Measurements from ENCODE around the gene KAT5. TPM values are rescaled to one million over a fixed set of nuclear protein-coding genes. Genes with fewer than 3 reads are reported as not detected.
"Not testable (repeated sequence)": the region's sequence is repeated elsewhere in the genome, so short reads cannot be mapped to it uniquely, and the experiment has no call there.

The KAT5 gene
- total RNA-seq, 1 experiment from 2014 or later: 56.6 TPM

GRCh38 chr11:65683480-65683879, 28.6 kb upstream of the KAT5 start:
- ATAC-seq; H3K27me3 Mint-ChIP-seq (ENCODE audit: low read depth); H3K36me3 Mint-ChIP-seq; H3K4me3 Mint-ChIP-seq; POLR2A ChIA-PET; H3K27ac Mint-ChIP-seq; CTCF ChIA-PET; H3K4me1 Mint-ChIP-seq; DNase-seq (ENCODE audit: low spot score); H3K9me3 Mint-ChIP-seq: not testable (repeated sequence)

GRCh38 chr11:65685981-65686380, 26.1 kb upstream of the KAT5 start:
- TF ChIP-seq NFATC4 (CRISPR knock-in tag; IDR thresholded peaks at IDR 0.05) (no peak), FOXP1 (CRISPR knock-in tag; IDR thresholded peaks at IDR 0.05; ENCODE audit: borderline replicate concordance) (no peak), ZNF121 (CRISPR knock-in tag; IDR thresholded peaks at IDR 0.05) (no peak), MLX (CRISPR knock-in tag; IDR thresholded peaks at IDR 0.05) (no peak), PRRX2 (CRISPR knock-in tag; IDR thresholded peaks at IDR 0.05) (no peak)
- TF ChIP-seq, protein P1, sequence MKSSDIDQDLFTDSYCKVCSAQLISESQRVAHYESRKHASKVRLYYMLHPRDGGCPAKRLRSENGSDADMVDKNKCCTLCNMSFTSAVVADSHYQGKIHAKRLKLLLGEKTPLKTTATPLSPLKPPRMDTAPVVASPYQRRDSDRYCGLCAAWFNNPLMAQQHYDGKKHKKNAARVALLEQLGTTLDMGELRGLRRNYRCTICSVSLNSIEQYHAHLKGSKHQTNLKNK (CRISPR knock-in tag; IDR thresholded peaks at IDR 0.05): no peak
- TF ChIP-seq, protein P2, sequence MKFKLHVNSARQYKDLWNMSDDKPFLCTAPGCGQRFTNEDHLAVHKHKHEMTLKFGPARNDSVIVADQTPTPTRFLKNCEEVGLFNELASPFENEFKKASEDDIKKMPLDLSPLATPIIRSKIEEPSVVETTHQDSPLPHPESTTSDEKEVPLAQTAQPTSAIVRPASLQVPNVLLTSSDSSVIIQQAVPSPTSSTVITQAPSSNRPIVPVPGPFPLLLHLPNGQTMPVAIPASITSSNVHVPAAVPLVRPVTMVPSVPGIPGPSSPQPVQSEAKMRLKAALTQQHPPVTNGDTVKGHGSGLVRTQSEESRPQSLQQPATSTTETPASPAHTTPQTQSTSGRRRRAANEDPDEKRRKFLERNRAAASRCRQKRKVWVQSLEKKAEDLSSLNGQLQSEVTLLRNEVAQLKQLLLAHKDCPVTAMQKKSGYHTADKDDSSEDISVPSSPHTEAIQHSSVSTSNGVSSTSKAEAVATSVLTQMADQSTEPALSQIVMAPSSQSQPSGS (CRISPR knock-in tag; IDR thresholded peaks at IDR 0.05; ENCODE audit: borderline replicate concordance, low read depth): no peak
- TF ChIP-seq, protein P3, sequence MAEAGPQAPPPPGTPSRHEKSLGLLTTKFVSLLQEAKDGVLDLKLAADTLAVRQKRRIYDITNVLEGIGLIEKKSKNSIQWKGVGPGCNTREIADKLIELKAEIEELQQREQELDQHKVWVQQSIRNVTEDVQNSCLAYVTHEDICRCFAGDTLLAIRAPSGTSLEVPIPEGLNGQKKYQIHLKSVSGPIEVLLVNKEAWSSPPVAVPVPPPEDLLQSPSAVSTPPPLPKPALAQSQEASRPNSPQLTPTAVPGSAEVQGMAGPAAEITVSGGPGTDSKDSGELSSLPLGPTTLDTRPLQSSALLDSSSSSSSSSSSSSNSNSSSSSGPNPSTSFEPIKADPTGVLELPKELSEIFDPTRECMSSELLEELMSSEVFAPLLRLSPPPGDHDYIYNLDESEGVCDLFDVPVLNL (CRISPR knock-in tag; IDR thresholded peaks at IDR 0.05; ENCODE audit: borderline replicate concordance, low read depth): no peak
- TF ChIP-seq, protein P4, sequence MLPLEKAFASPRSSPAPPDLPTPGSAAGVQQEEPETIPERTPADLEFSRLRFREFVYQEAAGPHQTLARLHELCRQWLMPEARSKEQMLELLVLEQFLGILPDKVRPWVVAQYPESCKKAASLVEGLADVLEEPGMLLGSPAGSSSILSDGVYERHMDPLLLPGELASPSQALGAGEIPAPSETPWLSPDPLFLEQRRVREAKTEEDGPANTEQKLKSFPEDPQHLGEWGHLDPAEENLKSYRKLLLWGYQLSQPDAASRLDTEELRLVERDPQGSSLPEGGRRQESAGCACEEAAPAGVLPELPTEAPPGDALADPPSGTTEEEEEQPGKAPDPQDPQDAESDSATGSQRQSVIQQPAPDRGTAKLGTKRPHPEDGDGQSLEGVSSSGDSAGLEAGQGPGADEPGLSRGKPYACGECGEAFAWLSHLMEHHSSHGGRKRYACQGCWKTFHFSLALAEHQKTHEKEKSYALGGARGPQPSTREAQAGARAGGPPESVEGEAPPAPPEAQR (CRISPR knock-in tag; IDR thresholded peaks at IDR 0.05): no peak
- Mint-ChIP-seq H3K9me3 (no peaks in the 10 kb centered on the region), H3K4me1 (peaks cover 3% of the 10 kb centered on the region; the same call in 1 of the 2 replicates), H3K27me3 (ENCODE audit: low read depth) (peaks cover 5% of the 10 kb centered on the region; the same call in 1 of the 2 replicates), H3K27ac (no peak overlapping the region), H3K4me3 (no peak overlapping the region), H3K36me3 (no peaks in the 10 kb centered on the region)
- POLR2A ChIA-PET: no interaction called here
- ATAC-seq: no peak
- no peak for DNase-seq (ENCODE audit: low spot score)
- CTCF ChIA-PET: interaction anchor here (0.7 to 1.7 kb wide), 4 partner anchors 42 to 181 kb away, joined by 3 to 7 read pairs (median 4); partner anchors contain the start of gene SIPA1

GRCh38 chr11:65691847-65692246, 20.2 kb upstream of the KAT5 start:
- H3K4me1 Mint-ChIP-seq; H3K27ac Mint-ChIP-seq; H3K4me3 Mint-ChIP-seq; H3K36me3 Mint-ChIP-seq; H3K27me3 Mint-ChIP-seq (ENCODE audit: low read depth); ATAC-seq; DNase-seq (ENCODE audit: low spot score); POLR2A ChIA-PET; H3K9me3 Mint-ChIP-seq: not testable (repeated sequence)
- CTCF ChIA-PET: interaction anchor here (1.0 kb wide), 1 partner anchor 20 kb away, joined by 3 read pairs; the partner anchor contains the start of gene KAT5

- ChIA-PET CTCF (interaction anchor here (1.0 kb wide), 1 partner anchor 20 kb away, joined by 3 read pairs; the partner anchor contains the start of gene KAT5), POLR2A (no interaction called here)
- ATAC-seq (no peak), DNase-seq (ENCODE audit: low spot score) (no peak)
- H3K4me1 Mint-ChIP-seq: peaks cover 3% of the 10 kb centered on the region; the same call in 1 of the 2 replicates
- H3K9me3 Mint-ChIP-seq: no peaks in the 10 kb centered on the region
- no peak overlapping the region for H3K4me3 Mint-ChIP-seq
- H3K27me3 Mint-ChIP-seq (ENCODE audit: low read depth): no peaks in the 10 kb centered on the region
- H3K36me3 Mint-ChIP-seq: no peaks in the 10 kb centered on the region
- TF ChIP-seq HMGXB4 (CRISPR knock-in tag; IDR thresholded peaks at IDR 0.05): no peak
- TF ChIP-seq MYBL2 (CRISPR knock-in tag; IDR thresholded peaks at IDR 0.05): no peak
- no peak overlapping the region for H3K27ac Mint-ChIP-seq
These were observed 19.7 kb upstream of the KAT5 start for GRCh38 chr11:65692367-65692766.

Data from WTC11 (cell line).